H1 (cell line): ENCODE results near the gene C18orf54. TPM values are rescaled to one million over a fixed set of nuclear protein-coding genes. Genes with fewer than 3 reads are reported as not detected.

Experiments used
- polyA plus RNA-seq, 7 experiments: library from polyadenylated mRNA; depleted of rRNA in 3 of 7; stranded (reverse) in 5 of 7; unstranded in 2 of 7; fragments of >200 nt in 5 of 7; fragments of 200-250 nt in 2 of 7; gene quantifications; 1 replicate in 5 of 7; 2 replicates in 1 of 7; 4 replicates in 1 of 7; pipeline versions ENCODE4 v1.2.1 to v1.2.3, GENCODE V29; 2011 to 2013; ENCODE audit warnings: missing spikeins in 2 of 7, mixed read lengths in 2 of 7
- small RNA-seq: library from polyadenylated mRNA; stranded (forward); fragments of <200 nt; extraction: miRNeasy Mini kit (QIAGEN cat#:217004); gene quantifications from one replicate; pipeline ENCODE3, GENCODE V24; 2013; ENCODE audit not compliant: insufficient read depth
- total RNA-seq: library from RNA; stranded (reverse); fragmentation: NEBNext Ultra II Directional; extraction: Animal tissue kit (Norgen Biotek cat#: 25700); gene quantifications from 2 replicates; pipeline ENCODE4 v1.2.1, GENCODE V29; 2021

C18orf54 gene
- total and polyA plus RNA-seq, 2 of the 8 experiments (the other 6 are each of a cell fraction or from before 2014, with no cell fraction given): 6.7 to 30.9 TPM

Small RNA genes lying within 50 kb of the gene (small RNA-seq; reads per million reads assigned to genes)
- gene SNRPGP2: not detected

Other genes with a start within 250 kb of the C18orf54 start
- gene MBD2, start 133.2 kb upstream of the C18orf54 start, total RNA-seq: 36.2 TPM in 2 replicates
- gene MBD2, start 133.2 kb upstream of the C18orf54 start, polyA plus RNA-seq (2011; rRNA removed): 34.0 and 52.7 TPM in 2 replicates
- gene POLI, start 88.4 kb upstream of the C18orf54 start, total RNA-seq: 32.4 and 33.5 TPM in 2 replicates
- gene POLI, start 88.4 kb upstream of the C18orf54 start, polyA plus RNA-seq (2011; rRNA removed): 12.3 and 15.4 TPM in 2 replicates
- not detected in 2 replicates for gene STARD6, start within 50 bp of the C18orf54 start, total RNA-seq
- gene STARD6, start within 50 bp of the C18orf54 start, polyA plus RNA-seq (2011; rRNA removed): not detected in 2 replicates
- gene DYNAP, start 233.3 kb downstream of the C18orf54 start, total RNA-seq: 0.15 and 0.22 TPM in 2 replicates
- 1.1 and 1.5 TPM in 2 replicates for gene DYNAP, start 233.3 kb downstream of the C18orf54 start, polyA plus RNA-seq (2011; rRNA removed)